HCT116 (cell line): ENCODE data around the gene AMER2. TPM values are rescaled to one million over a fixed set of nuclear protein-coding genes. Genes with fewer than 3 reads are reported as not detected.

Source experiments
- ATAC-seq: fragments of 200-7000 bp; cut with Tn5 transposase; 2 replicates; pipeline ENCODE4 v1.9.1; 2020; ENCODE audit warnings: mild to moderate bottlenecking, moderate library complexity
- BruUV-seq: library from RNA; stranded (reverse); fragments of 400-500 nt; replicated peaks from 2 replicates; lab custom pipeline; 2021; lab: Mats Ljungman, UMichigan
- CTCF ChIA-PET: fragments of 300-600 bp; sonication (Branson Sonifier 250); formaldehyde crosslinking; loops from one replicate; lab custom pipeline; 2021; ENCODE audit warnings: antibody characterized with exemption; lab: Charles Lee
- POLR2A ChIA-PET: fragments of 300-600, 350-600 bp; sonication (Branson Sonifier 250); formaldehyde crosslinking; loops from one replicate; lab custom pipeline; 2021; ENCODE audit warnings: antibody characterized with exemption; lab: Charles Lee
- RAD21 ChIA-PET, 2 experiments: fragments of 300-600 bp; sonication (Branson Sonifier 250); formaldehyde crosslinking; loops; one replicate each; lab custom pipeline; 2023; ENCODE audit warnings: low total read pairs in 2 of 2; ENCODE audit not compliant: uncharacterized antibody in 2 of 2, unreplicated experiment in 2 of 2, low non-redundant PET in 1 of 2; lab: Charles Lee
- DNase-seq: peaks from one replicate; pipeline ENCODE4 v3.0.0-alpha.2; 2010; ENCODE audit warnings: low read depth, low spot score
- H2AFZ ChIP-seq: fragments of 200-600 bp; shearing (Covaris generic), sonication (generic); 2 replicates; pipeline ENCODE4 v1.6.1; 2017; ENCODE audit warnings: low read depth, mixed run types, mixed read lengths, antibody characterized with exemption, low read length; ENCODE audit not compliant: poor library complexity, severe bottlenecking
- H3K27ac ChIP-seq: 2 replicates; pipeline ENCODE4 v1.5.1; 2012; ENCODE audit warnings: low read depth, low read length
- H3K27me3 ChIP-seq: fragments of 200-600 bp; sonication (generic); 2 replicates; pipeline ENCODE4 v1.6.1; 2016; ENCODE audit warnings: mixed run types, low read length, mixed read lengths; ENCODE audit not compliant: insufficient read depth
- H3K36me3 ChIP-seq, 2 experiments: fragments of 200-500 bp in 1 of 2; fragments of 200-600 bp in 1 of 2; sonication (Bioruptor generic) in 1 of 2; sonication (generic) in 1 of 2; 2 replicates each; pipeline versions ENCODE4 v1.5.1 to v1.6.1; 2014 to 2016; ENCODE audit warnings: low read length in 2 of 2, inconsistent platforms in 1 of 2, mixed read lengths in 1 of 2, mixed run types in 1 of 2; ENCODE audit not compliant: insufficient read depth in 2 of 2, control insufficient read depth in 1 of 2
- H3K4me1 ChIP-seq, 2 experiments: fragments of 200-600 bp in 1 of 2; sonication (generic) in 1 of 2; 2 replicates each; pipeline versions ENCODE4 v1.5.1 to v1.6.1; 2012 to 2017; ENCODE audit warnings: low read length in 2 of 2, inconsistent platforms in 1 of 2, mild to moderate bottlenecking in 1 of 2, mixed read lengths in 1 of 2, mixed run types in 1 of 2, moderate library complexity in 1 of 2; ENCODE audit not compliant: insufficient read depth in 2 of 2, control insufficient read depth in 1 of 2
- H3K4me2 ChIP-seq: fragments of 200-600 bp; sonication (generic); 2 replicates; pipeline ENCODE4 v1.6.1; 2017; ENCODE audit warnings: mixed run types, low read length, mixed read lengths
- H3K4me3 ChIP-seq, 2 experiments: fragments of 200-600 bp in 1 of 2; sonication (generic) in 1 of 2; replicated peaks in 1 of 2; 2 replicates each; pipeline ENCODE4 v1.5.1; 2011 to 2016; ENCODE audit warnings: low read length in 2 of 2, control low read depth in 1 of 2, low read depth in 1 of 2, mild to moderate bottlenecking in 1 of 2, mixed read lengths in 1 of 2, mixed run types in 1 of 2
- H3K79me2 ChIP-seq: fragments of 200-600 bp; sonication (generic); 2 replicates; pipeline ENCODE4 v1.6.1; 2017; ENCODE audit warnings: mild to moderate bottlenecking, mixed run types, low read length, moderate library complexity, mixed read lengths; ENCODE audit not compliant: insufficient read depth
- H3K9ac ChIP-seq: fragments of 200-600 bp; sonication (generic); 2 replicates; pipeline ENCODE4 v1.6.1; 2016; ENCODE audit warnings: low read length, mixed read lengths
- H3K9me2 ChIP-seq: fragments of 200-600 bp; sonication (generic), shearing (Covaris generic); 2 replicates; pipeline ENCODE4 v1.6.1; 2017; ENCODE audit warnings: mixed run types, mild to moderate bottlenecking, moderate library complexity; ENCODE audit not compliant: insufficient read depth
- H3K9me3 ChIP-seq, 2 experiments: fragments of 200-500 bp in 1 of 2; fragments of 200-600 bp in 1 of 2; sonication (Bioruptor generic) in 1 of 2; sonication (generic) in 1 of 2; 2 replicates each; pipeline ENCODE4 v1.6.1; 2014 to 2017; ENCODE audit warnings: low read length in 2 of 2, mixed read lengths in 2 of 2, inconsistent platforms in 1 of 2, low read depth in 1 of 2, mild to moderate bottlenecking in 1 of 2, mixed run types in 1 of 2, moderate library complexity in 1 of 2; ENCODE audit not compliant: control insufficient read depth in 1 of 2, insufficient read depth in 1 of 2
- H4K20me1 ChIP-seq: fragments of 200-600 bp; sonication (generic), shearing (Covaris generic); 2 replicates; pipeline ENCODE4 v1.6.1; 2017; ENCODE audit warnings: mixed run types, mild to moderate bottlenecking, moderate library complexity; ENCODE audit not compliant: insufficient read depth
- ATF3 ChIP-seq: IDR thresholded peaks from 2 replicates; pipeline ENCODE4 v1.6.1; 2012
- CBX3 ChIP-seq: IDR thresholded peaks from 2 replicates; pipeline ENCODE4 v1.6.1; 2012; ENCODE audit warnings: low read depth
- CEBPB ChIP-seq: IDR thresholded peaks from 2 replicates; pipeline ENCODE4 v1.6.1; 2012; ENCODE audit warnings: low read depth
- CTCF ChIP-seq, 3 experiments: fragments of 200-600 bp in 1 of 3; sonication (generic) in 1 of 3; IDR thresholded peaks in 2 of 3; conservative IDR thresholded peaks in 1 of 3; 2 replicates each; pipeline ENCODE4 v1.5.1; 2012 to 2017; ENCODE audit warnings: low read depth in 2 of 3, low read length in 2 of 3, antibody characterized with exemption in 1 of 3, borderline replicate concordance in 1 of 3, control low read depth in 1 of 3, mild to moderate bottlenecking in 1 of 3, mixed read lengths in 1 of 3, mixed run types in 1 of 3, moderate library complexity in 1 of 3; ENCODE audit not compliant: insufficient read depth in 1 of 3
- ELF1 ChIP-seq: IDR thresholded peaks from 2 replicates; pipeline ENCODE4 v1.6.1; 2012; ENCODE audit warnings: low read depth, borderline replicate concordance
- EZH2 ChIP-seq: fragments of 200-600 bp; sonication (generic); IDR thresholded peaks from 2 replicates; pipeline ENCODE4 v1.6.1; 2017; ENCODE audit warnings: antibody characterized with exemption, mixed run types
- FOSL1 ChIP-seq: IDR thresholded peaks from 2 replicates; pipeline ENCODE4 v1.6.1; 2012; ENCODE audit warnings: low read depth
- JUND ChIP-seq: IDR thresholded peaks from 2 replicates; pipeline ENCODE4 v1.6.1; 2012
- MAX ChIP-seq: IDR thresholded peaks from 2 replicates; pipeline ENCODE4 v1.6.1; 2012
- POLR2A ChIP-seq: IDR thresholded peaks from 2 replicates; pipeline ENCODE4 v1.7.0; 2011; ENCODE audit warnings: borderline replicate concordance; ENCODE audit not compliant: insufficient read depth, insufficient read length; ENCODE audit errors: extremely low read depth
- POLR2AphosphoS5 ChIP-seq: IDR thresholded peaks from 2 replicates; pipeline ENCODE4 v1.6.1; 2011; ENCODE audit warnings: mild to moderate bottlenecking, low read depth, low read length, moderate library complexity
- RAD21 ChIP-seq: IDR thresholded peaks from 2 replicates; pipeline ENCODE4 v1.6.1; 2012; ENCODE audit warnings: low read depth, mild to moderate bottlenecking
- SIN3A ChIP-seq: IDR thresholded peaks from 2 replicates; pipeline ENCODE4 v1.6.1; 2012; ENCODE audit warnings: low read depth
- SRF ChIP-seq: IDR thresholded peaks from 2 replicates; pipeline ENCODE4 v1.6.1; 2012; ENCODE audit warnings: low read depth
- YY1 ChIP-seq: IDR thresholded peaks from 2 replicates; pipeline ENCODE4 v1.6.1; 2011; ENCODE audit warnings: low read length, low read depth, moderate library complexity, mild to moderate bottlenecking; ENCODE audit not compliant: insufficient replicate concordance; ENCODE audit errors: extremely low read depth
- ZFX ChIP-seq: fragments of 450-650 bp; IDR thresholded peaks from 2 replicates; pipeline ENCODE4 v1.6.1; 2017
- ZNF274 ChIP-seq: fragments of 200-500 bp; sonication (Bioruptor generic); IDR thresholded peaks from 2 replicates; pipeline ENCODE4 v1.6.1; 2014; ENCODE audit warnings: mild to moderate bottlenecking, low read depth, low read length, inconsistent platforms
- intact Hi-C: fragments of 100-400 bp; cut with micrococcal nuclease; formaldehyde crosslinking; loops from 2 replicates; pipeline ENCODE4 v1.10.0; 2022
- total RNA-seq: library from RNA; stranded (reverse); gene quantifications from one replicate; pipeline ENCODE4 v1.2.1, GENCODE V29; 2021; ENCODE audit not compliant: unreplicated experiment
- TF ChIP-seq, protein P1 (sequence below): IDR thresholded peaks from 2 replicates; pipeline ENCODE4 v1.6.1; 2011; ENCODE audit warnings: mild to moderate bottlenecking, low read length, moderate library complexity; ENCODE audit not compliant: insufficient replicate concordance; ENCODE audit errors: extremely low read depth
- TF ChIP-seq, protein P2 (sequence below): IDR thresholded peaks from 2 replicates; pipeline ENCODE4 v1.6.1; 2012; ENCODE audit warnings: low read depth

The AMER2 gene
- total RNA-seq, 1 experiment from 2014 or later, result not detected

DNA sequence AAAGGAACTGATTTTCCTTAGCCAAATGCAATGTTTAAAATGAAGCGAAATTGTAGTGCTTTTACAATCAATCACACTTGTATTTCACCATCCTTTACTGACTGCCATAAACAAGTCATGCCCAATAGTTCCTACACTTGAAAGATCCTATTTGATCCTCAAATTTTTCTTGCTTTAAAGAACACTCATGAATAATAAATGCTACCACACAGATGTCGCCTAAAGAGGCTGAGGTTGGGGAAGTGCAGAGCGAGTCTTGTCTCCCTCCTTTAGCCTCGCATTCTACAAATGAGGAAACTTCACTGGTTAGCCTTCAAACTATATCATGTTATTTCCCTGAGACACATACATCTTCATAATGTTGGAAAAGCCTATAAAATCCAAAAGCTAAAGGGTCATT lies 18.7 kb upstream of the AMER2 start:
- H3K79me2 ChIP-seq, result no peaks in the 10 kb centered on the region
- ChIA-PET POLR2A (no interaction called here), RAD21 (no interaction called here), CTCF (no interaction called here)
- H3K9ac ChIP-seq, result no peak overlapping the region
- TF ChIP-seq CBX3, result no peak
- TF ChIP-seq YY1, result no peak
- TF ChIP-seq JUND, result no peak
- no peak for TF ChIP-seq CTCF (IDR thresholded peaks at IDR 0.05 in 2 of 3, conservative IDR thresholded peaks at IDR 0.05 in 1 of 3; ENCODE audit: borderline replicate concordance in 1 of 3, insufficient read depth in 1 of 3, low read depth in 2 of 3, low read length in 2 of 3)
- TF ChIP-seq ELF1, result no peak
- TF ChIP-seq FOSL1, result no peak
- no peak for TF ChIP-seq ATF3
- TF ChIP-seq ZFX, result no peak
- TF ChIP-seq, protein P1, sequence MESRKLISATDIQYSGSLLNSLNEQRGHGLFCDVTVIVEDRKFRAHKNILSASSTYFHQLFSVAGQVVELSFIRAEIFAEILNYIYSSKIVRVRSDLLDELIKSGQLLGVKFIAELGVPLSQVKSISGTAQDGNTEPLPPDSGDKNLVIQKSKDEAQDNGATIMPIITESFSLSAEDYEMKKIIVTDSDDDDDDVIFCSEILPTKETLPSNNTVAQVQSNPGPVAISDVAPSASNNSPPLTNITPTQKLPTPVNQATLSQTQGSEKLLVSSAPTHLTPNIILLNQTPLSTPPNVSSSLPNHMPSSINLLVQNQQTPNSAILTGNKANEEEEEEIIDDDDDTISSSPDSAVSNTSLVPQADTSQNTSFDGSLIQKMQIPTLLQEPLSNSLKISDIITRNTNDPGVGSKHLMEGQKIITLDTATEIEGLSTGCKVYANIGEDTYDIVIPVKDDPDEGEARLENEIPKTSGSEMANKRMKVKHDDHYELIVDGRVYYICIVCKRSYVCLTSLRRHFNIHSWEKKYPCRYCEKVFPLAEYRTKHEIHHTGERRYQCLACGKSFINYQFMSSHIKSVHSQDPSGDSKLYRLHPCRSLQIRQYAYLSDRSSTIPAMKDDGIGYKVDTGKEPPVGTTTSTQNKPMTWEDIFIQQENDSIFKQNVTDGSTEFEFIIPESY, result no peak
- no peak for TF ChIP-seq SIN3A
- TF ChIP-seq POLR2A, result no peak
- TF ChIP-seq EZH2, result no peak
- no peak for TF ChIP-seq MAX
- TF ChIP-seq ZNF274, result no peak
- TF ChIP-seq SRF, result no peak
- no peak for TF ChIP-seq CEBPB
- TF ChIP-seq, protein P2, sequence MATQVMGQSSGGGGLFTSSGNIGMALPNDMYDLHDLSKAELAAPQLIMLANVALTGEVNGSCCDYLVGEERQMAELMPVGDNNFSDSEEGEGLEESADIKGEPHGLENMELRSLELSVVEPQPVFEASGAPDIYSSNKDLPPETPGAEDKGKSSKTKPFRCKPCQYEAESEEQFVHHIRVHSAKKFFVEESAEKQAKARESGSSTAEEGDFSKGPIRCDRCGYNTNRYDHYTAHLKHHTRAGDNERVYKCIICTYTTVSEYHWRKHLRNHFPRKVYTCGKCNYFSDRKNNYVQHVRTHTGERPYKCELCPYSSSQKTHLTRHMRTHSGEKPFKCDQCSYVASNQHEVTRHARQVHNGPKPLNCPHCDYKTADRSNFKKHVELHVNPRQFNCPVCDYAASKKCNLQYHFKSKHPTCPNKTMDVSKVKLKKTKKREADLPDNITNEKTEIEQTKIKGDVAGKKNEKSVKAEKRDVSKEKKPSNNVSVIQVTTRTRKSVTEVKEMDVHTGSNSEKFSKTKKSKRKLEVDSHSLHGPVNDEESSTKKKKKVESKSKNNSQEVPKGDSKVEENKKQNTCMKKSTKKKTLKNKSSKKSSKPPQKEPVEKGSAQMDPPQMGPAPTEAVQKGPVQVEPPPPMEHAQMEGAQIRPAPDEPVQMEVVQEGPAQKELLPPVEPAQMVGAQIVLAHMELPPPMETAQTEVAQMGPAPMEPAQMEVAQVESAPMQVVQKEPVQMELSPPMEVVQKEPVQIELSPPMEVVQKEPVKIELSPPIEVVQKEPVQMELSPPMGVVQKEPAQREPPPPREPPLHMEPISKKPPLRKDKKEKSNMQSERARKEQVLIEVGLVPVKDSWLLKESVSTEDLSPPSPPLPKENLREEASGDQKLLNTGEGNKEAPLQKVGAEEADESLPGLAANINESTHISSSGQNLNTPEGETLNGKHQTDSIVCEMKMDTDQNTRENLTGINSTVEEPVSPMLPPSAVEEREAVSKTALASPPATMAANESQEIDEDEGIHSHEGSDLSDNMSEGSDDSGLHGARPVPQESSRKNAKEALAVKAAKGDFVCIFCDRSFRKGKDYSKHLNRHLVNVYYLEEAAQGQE, result no peak
- TF ChIP-seq POLR2AphosphoS5, result no peak
- TF ChIP-seq RAD21, result no peak
- no peak for DNase-seq
- no peaks in the 10 kb centered on the region for H3K36me3 ChIP-seq
- H3K27me3 ChIP-seq, result peaks cover 36% of the 10 kb centered on the region
- H2AFZ ChIP-seq, result no peak overlapping the region
- H4K20me1 ChIP-seq, result no peaks in the 10 kb centered on the region
- H3K9me2 ChIP-seq, result no peaks in the 10 kb centered on the region
- no peak for ATAC-seq
- no TSS peak for BruUV-seq
- intact Hi-C loops, result no loop called here
- H3K4me3 ChIP-seq, result no peak overlapping the region
- H3K27ac ChIP-seq, result no peak overlapping the region
- no peak overlapping the region for H3K4me2 ChIP-seq
- no peaks in the 10 kb centered on the region for H3K4me1 ChIP-seq
- no peaks in the 10 kb centered on the region for H3K9me3 ChIP-seq
